ENCODE measurements around the gene AP2A2. TPM values are rescaled to one million over a fixed set of nuclear protein-coding genes. Genes with fewer than 3 reads are reported as not detected.

Gene AP2A2
- total RNA-seq, 1 experiment from 2014 or later: 123 TPM

GRCh38 chr11:1009991-1010390 is 84.3 kb downstream of the AP2A2 start:
- intact Hi-C loops (cut with micrococcal nuclease; ENCODE audit: unreplicated experiment): no loop called here
- no peak overlapping the region for H3K27ac ChIP-seq (ENCODE audit: low read length)
- peaks cover 6% of the 10 kb centered on the region; the same call in 1 of the 2 replicates for H3K36me3 ChIP-seq (ENCODE audit: control insufficient read depth, insufficient read depth, low read length)
- BruUV-seq (replicated peaks): no TSS peak
- in situ Hi-C loops (cut with HindIII; ENCODE audit: low pct_unique_long_range_greater_than_20kb, low sequenced_read_pairs): no loop called here
- no peak for TF ChIP-seq POLR2AphosphoS5 (IDR thresholded peaks at IDR 0.05; ENCODE audit: low read depth, low read length)
- no peak for TF ChIP-seq REST (IDR thresholded peaks at IDR 0.05; ENCODE audit: insufficient read depth in 1 of 2, low read depth in 2 of 2, low read length in 1 of 2)
- TF ChIP-seq SIN3A (IDR thresholded peaks at IDR 0.05; ENCODE audit: borderline replicate concordance, insufficient read depth, low read depth, low read length): no peak
- TF ChIP-seq TCF7L2 (IDR thresholded peaks at IDR 0.05; ENCODE audit: low read depth, low read length): no peak
- no peak for TF ChIP-seq CTCF (IDR thresholded peaks at IDR 0.05)
- H3K4me1 ChIP-seq (ENCODE audit: control insufficient read depth, insufficient read depth, low read length): no peaks in the 10 kb centered on the region
- CTCF ChIA-PET: no interaction called here
- H3K4me3 ChIP-seq (ENCODE audit: low read depth in 2 of 2, low read length in 2 of 2): no peak overlapping the region
- H3K9me3 ChIP-seq (ENCODE audit: control insufficient read depth, insufficient read depth, low read depth, low read length): no peaks in the 10 kb centered on the region
- no peaks in the 10 kb centered on the region for H3K27me3 ChIP-seq (ENCODE audit: control insufficient read depth, insufficient read depth, low read length)
- ATAC-seq (no peak), DNase-seq (ENCODE audit: low read depth, low spot score) (no peak)
- POLR2A ChIA-PET: no interaction called here

GRCh38 chr11:1010551-1011319 is 85.1 kb downstream of the AP2A2 start:
- in situ Hi-C loops (cut with HindIII; ENCODE audit: low pct_unique_long_range_greater_than_20kb, low sequenced_read_pairs): no loop called here
- Histone ChIP-seq H3K27me3 (ENCODE audit: control insufficient read depth, insufficient read depth, low read length) (no peaks in the 10 kb centered on the region), H3K27ac (ENCODE audit: low read length) (no peak overlapping the region), H3K9me3 (ENCODE audit: control insufficient read depth, insufficient read depth, low read depth, low read length) (no peaks in the 10 kb centered on the region), H3K4me3 (ENCODE audit: low read depth in 2 of 2, low read length in 2 of 2) (no peak overlapping the region), H3K36me3 (ENCODE audit: control insufficient read depth, insufficient read depth, low read length) (peaks cover 6% of the 10 kb centered on the region; the same call in 1 of the 2 replicates), H3K4me1 (ENCODE audit: control insufficient read depth, insufficient read depth, low read length) (no peaks in the 10 kb centered on the region)
- ChIA-PET POLR2A (no interaction called here), CTCF (no interaction called here)
- DNase-seq (ENCODE audit: low read depth, low spot score) (no peak), ATAC-seq (no peak)
- TF ChIP-seq SIN3A (IDR thresholded peaks at IDR 0.05; ENCODE audit: borderline replicate concordance, insufficient read depth, low read depth, low read length): no peak
- no peak for TF ChIP-seq TCF7L2 (IDR thresholded peaks at IDR 0.05; ENCODE audit: low read depth, low read length)
- TF ChIP-seq POLR2AphosphoS5 (IDR thresholded peaks at IDR 0.05; ENCODE audit: low read depth, low read length): no peak
- TF ChIP-seq CTCF (IDR thresholded peaks at IDR 0.05): no peak
- no peak for TF ChIP-seq REST (IDR thresholded peaks at IDR 0.05; ENCODE audit: insufficient read depth in 1 of 2, low read depth in 2 of 2, low read length in 1 of 2)
- intact Hi-C loops (cut with micrococcal nuclease; ENCODE audit: unreplicated experiment): no loop called here
- no TSS peak for BruUV-seq (replicated peaks)
